ENCODE measurements around the gene ARGLU1.

ARGLU1 gene

GRCh38 chr13:106561551-106562170, 6.3 kb downstream of the ARGLU1 start:
- TF ChIP-seq, protein P1, sequence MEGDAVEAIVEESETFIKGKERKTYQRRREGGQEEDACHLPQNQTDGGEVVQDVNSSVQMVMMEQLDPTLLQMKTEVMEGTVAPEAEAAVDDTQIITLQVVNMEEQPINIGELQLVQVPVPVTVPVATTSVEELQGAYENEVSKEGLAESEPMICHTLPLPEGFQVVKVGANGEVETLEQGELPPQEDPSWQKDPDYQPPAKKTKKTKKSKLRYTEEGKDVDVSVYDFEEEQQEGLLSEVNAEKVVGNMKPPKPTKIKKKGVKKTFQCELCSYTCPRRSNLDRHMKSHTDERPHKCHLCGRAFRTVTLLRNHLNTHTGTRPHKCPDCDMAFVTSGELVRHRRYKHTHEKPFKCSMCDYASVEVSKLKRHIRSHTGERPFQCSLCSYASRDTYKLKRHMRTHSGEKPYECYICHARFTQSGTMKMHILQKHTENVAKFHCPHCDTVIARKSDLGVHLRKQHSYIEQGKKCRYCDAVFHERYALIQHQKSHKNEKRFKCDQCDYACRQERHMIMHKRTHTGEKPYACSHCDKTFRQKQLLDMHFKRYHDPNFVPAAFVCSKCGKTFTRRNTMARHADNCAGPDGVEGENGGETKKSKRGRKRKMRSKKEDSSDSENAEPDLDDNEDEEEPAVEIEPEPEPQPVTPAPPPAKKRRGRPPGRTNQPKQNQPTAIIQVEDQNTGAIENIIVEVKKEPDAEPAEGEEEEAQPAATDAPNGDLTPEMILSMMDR (IDR thresholded peaks at IDR 0.05; ENCODE audit: borderline replicate concordance, insufficient read depth, low read depth, low read length) = no peak

GRCh38 chr13:106560821-106561220, 7.1 kb downstream of the ARGLU1 start:
- TF ChIP-seq, protein P1 (IDR thresholded peaks at IDR 0.05; ENCODE audit: borderline replicate concordance, insufficient read depth, low read depth, low read length) = no peak
- H3K4me3 ChIP-seq (ENCODE audit: low read depth, low read length) = no peak overlapping the region

More at GRCh38 chr13:106561551-106562170, 6.3 kb downstream of the ARGLU1 start:
- no peak overlapping the region for H3K4me3 ChIP-seq (ENCODE audit: low read depth, low read length)

DNA sequence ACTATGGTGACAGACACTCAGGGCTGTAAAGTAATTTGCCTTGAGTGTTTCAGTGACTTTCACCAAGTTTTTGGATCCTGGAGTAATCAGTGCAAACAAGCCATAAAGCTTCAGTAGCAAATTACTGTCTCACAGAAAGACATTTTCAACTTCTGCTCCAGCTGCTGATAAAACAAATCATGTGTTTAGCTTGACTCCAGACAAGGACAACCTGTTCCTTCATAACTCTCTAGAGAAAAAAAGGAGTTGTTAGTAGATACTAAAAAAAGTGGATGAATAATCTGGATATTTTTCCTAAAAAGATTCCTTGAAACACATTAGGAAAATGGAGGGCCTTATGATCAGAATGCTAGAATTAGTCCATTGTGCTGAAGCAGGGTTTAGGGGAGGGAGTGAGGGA, 9.4 kb downstream of the ARGLU1 start:
- no peak overlapping the region for H3K4me3 ChIP-seq (ENCODE audit: low read depth, low read length)
- TF ChIP-seq, protein P1 (IDR thresholded peaks at IDR 0.05; ENCODE audit: borderline replicate concordance, insufficient read depth, low read depth, low read length) = no peak

- no peak overlapping the region for H3K4me3 ChIP-seq (ENCODE audit: low read depth, low read length)
- TF ChIP-seq, protein P1 (IDR thresholded peaks at IDR 0.05; ENCODE audit: borderline replicate concordance, insufficient read depth, low read depth, low read length) = no peak
Measured at GRCh38 chr13:106555631-106556328, 12.2 kb downstream of the ARGLU1 start.

- TF ChIP-seq, protein P1 (IDR thresholded peaks at IDR 0.05; ENCODE audit: borderline replicate concordance, insufficient read depth, low read depth, low read length) = no peak
- H3K4me3 ChIP-seq (ENCODE audit: low read depth, low read length) = no peak overlapping the region
Measured at GRCh38 chr13:106551751-106552150, 16.2 kb downstream of the ARGLU1 start.

DNA sequence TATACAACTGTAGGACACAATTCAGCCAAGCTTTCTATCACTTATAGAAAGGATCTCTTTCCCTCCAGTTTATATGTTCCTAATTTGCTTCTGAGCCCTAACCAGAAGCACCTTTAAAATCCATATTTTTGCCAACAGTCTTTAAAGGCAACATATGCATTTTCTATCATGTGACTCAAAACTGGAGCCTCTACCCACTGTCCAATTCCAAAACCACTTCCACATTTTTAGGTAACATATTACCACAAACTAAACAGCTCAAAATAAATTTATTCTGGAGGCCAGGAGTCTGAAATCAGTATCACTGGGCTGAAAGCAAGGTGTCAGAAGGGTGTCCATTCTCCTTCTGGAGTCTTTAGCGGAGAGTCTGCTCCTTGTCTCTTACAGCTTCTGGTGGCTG, 16.6 kb downstream of the ARGLU1 start:
- TF ChIP-seq, protein P1 (IDR thresholded peaks at IDR 0.05; ENCODE audit: borderline replicate concordance, insufficient read depth, low read depth, low read length) = no peak
- no peak overlapping the region for H3K4me3 ChIP-seq (ENCODE audit: low read depth, low read length)
